ENCODE data around the gene BCAR3.
"Not testable (repeated sequence)": the region's sequence is repeated elsewhere in the genome, so short reads cannot be mapped to it uniquely, and the experiment has no call there.

Gene BCAR3

DNA sequence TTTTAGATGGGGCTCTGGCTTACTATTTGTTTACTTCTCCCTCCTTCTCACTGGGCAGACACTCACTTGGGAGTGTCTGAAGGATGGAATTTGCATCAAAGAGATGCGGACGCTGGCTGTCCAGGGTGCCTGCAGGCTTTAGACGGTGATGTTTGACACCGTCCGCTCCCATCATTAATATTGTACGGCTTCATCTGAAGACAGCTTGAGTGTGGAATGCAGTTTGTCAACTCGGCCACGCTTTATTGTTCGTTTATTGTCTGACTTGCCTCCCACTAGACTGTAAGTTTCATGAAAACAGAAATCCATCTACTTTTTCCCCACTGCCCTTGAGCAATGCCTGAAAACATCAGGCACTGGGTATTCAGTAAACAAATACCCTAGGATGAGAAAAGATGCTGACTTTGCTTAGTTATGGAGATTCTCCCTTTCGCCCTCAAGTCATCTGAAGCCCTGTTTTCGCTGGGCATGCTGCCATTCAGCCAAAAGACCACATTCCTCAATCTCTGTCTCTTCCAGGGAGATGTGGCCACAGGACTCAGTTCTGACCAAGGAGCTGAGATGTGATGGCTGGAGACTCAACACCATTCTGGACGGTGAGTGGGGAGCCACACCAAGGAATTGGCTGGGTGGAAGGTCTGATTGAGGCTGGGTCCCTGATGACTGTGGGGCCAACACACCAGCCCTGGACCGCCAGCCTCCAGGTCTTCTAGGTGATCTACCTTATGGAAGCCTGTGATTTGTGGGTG is 87.6 kb downstream of the BCAR3 start:
- no peak for DNase-seq

DNA sequence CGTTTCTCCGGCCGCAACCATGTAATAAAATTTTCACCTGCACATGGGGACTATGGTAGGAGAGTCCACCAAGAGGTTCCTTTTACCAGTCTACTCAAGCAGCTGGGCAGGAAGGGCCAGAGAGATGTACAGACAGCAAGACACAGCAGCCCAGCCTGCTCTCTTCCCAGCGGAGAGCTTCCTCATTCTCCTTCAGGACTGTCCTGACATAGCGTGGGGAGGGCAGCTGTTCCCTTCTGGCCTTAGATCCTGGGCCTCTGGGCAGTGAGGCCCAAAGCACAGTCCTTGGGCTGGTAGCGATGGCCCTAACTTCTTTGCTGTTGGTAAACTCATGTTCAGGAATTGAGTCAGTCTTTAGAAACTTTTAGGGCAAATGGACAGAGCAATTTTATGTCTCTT is 89.1 kb downstream of the BCAR3 start:
- no peak for DNase-seq

GRCh38 chr1:93591676-93592550 is 89.7 kb downstream of the BCAR3 start:
- DNase-seq = no peak

DNA sequence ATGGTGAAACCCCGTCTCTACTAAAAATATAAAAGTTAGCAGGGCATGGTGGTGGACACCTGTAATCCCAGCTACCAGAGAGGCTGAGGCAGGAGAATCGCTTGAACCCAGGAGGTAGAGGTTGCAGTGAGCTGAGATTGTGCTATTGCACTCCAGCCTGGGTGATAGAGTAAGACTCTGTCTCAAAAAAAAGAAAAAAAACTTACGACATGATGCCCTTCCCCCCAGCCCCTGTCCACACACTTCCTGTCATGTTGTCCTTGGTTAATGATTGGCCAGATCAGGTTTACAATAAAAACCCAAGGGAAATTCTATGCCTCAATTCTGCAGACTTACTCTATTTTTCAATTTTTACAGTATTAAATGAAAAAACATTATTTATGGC is 90.4 kb downstream of the BCAR3 start:
- not testable (repeated sequence) for DNase-seq

GRCh38 chr1:93588955-93589354 is 92.7 kb downstream of the BCAR3 start:
- no peak for DNase-seq

GRCh38 chr1:93588206-93588605 is 93.4 kb downstream of the BCAR3 start:
- DNase-seq = peak in 1 of 2 donors; percentile 89

GRCh38 chr1:93587354-93587753 is 94.3 kb downstream of the BCAR3 start:
- no peak for DNase-seq

DNA sequence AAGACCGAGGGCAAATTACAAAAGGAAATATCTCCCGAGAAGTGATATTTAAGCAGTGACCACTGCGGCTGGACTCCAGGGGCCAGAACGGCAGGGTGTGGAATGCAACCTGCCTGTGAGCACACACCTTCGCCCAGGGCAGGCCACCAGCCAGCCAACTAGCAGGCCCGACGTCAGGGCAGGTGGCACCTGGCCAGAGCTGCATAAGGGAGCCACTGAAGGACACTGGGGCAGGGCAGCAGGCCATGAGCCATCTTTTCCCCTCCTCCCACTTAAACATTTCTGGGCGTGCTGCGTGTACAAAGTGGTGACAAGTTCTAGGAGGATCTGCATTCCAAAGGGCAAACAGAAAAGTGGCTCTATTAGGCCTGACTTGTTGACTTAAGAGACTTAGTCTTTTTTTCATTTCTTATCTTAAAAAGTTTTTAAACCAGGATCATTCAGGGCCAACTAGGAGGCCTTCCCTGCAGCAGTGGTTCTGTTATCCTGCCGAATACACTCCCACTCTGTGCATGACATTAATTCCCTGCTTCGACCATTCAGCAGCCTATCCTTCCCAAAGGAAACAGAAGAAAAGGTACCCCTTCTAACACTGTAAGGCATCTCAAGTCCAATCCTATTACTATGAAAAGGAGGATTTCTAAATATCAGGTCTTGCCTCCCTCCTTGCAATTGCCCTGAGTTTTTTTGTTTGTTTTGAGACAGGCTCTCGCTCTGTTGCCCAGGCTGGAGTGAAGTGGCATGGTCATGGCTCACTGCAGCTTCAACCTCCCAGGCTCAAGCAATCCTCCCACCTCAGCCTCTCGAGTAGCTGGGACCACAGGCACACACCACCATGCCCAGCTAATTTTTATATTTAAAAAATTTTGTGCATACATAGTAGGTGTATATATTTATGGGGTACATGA is 96.3 kb downstream of the BCAR3 start:
- DNase-seq = no peak

DNA sequence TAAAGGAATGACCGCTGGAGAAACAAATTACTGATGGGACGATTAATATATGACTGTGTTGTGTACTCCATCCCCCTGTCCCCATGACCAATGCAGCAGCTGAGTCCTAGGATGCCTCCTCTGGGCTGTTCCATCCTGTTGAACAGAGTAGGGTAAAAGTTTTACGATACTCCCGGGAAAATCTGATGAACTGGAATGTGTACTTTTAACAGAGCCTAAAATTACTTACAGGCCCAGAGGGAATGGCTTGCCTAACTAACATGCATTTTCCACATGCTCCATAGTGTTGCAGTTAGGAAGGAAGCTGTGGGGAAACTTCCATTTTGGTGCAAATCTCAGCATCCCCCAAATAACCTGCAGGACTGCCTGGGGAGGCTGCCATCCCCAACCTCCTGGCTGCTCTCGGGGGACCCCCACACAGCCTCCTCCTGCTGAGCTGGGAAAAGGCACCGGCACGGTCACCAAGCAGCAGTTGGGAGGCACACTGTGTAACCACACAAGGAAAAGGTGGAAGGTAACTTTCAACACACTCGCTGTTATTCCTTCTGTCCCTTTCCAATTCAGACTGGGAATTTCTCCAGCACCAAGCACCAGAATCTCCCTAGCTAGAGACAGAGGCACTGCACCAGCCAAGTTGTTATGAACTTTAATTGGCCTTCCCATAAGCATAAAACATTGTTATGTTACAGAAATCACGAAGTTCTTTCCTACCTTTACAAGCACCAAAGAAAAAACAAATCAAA is 97.2 kb downstream of the BCAR3 start:
- no peak for DNase-seq

- no peak for DNase-seq
Observed at GRCh38 chr1:93581917-93582850, 99.5 kb downstream of the BCAR3 start.

DNA sequence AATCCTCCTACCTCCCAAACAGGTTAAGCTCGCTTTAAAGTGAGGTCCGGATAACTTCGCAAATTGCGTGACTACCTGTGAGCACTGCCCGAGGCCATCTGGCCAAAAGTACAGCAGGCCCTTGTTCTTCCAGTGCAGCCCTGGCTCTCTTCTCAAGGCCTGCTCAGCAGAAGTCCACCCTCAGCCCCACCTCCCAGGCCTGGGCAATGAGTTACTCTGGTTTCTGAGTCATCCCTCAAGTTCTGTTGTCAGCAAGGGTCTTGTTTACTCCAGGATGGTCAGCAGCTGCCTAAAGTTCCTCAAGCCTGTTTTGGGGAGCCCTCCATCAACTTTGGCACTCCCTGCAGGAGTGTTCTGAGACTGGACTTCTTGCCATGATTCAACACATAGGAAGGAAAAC is 101.7 kb downstream of the BCAR3 start:
- DNase-seq = no peak

DNA sequence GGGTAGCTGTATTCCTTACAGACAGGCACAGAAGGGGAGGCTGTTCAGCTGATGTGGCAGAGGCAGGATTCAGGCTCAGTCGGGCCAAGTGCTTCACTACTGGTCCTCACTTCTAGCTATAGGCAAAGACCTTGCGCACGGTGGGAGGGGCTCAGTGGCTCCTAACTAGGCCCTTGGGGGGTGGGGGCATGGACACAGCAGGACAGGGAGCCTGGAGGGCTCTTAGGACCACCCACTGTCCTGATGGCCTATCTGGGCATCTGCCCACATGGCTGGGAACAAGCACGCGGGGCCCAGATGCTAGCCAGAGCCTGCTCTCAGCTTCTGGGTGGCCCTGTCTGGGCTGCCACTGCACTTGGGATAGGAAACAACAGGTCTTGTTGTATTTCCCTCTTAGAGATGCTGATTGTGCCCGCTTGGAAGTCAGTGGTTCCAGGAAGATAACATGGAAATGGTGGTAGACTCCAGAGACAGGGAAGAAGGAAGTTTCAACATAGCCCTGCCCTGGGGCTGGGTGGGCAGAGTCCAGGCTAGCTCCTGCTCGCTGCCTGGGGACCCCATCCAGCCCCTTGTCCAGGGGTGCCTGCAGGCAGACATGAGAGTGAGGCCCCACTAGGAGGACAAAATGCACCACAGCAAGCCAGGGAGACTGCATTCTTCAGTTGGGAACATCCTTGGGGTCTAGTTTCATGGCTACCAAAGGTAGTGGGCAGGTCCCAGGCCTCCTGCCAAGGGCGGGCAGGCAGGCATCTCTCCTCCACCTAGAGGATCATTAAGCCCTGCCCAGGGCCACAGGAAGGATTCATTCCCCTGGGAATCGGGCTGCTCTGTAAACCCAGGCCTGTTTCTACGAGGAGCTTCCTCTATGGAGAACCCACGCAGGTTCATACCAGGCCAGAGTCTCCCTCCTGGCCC is 102.5 kb downstream of the BCAR3 start:
- DNase-seq = no peak

GRCh38 chr1:93578433-93578830 is 103.2 kb downstream of the BCAR3 start:
- no peak for DNase-seq

- DNase-seq = no peak
Observed at GRCh38 chr1:93577536-93578432, 103.9 kb downstream of the BCAR3 start.

GRCh38 chr1:93576746-93577145 is 104.9 kb downstream of the BCAR3 start:
- DNase-seq = no peak

GRCh38 chr1:93576346-93576745 is 105.3 kb downstream of the BCAR3 start:
- no peak for DNase-seq

DNA sequence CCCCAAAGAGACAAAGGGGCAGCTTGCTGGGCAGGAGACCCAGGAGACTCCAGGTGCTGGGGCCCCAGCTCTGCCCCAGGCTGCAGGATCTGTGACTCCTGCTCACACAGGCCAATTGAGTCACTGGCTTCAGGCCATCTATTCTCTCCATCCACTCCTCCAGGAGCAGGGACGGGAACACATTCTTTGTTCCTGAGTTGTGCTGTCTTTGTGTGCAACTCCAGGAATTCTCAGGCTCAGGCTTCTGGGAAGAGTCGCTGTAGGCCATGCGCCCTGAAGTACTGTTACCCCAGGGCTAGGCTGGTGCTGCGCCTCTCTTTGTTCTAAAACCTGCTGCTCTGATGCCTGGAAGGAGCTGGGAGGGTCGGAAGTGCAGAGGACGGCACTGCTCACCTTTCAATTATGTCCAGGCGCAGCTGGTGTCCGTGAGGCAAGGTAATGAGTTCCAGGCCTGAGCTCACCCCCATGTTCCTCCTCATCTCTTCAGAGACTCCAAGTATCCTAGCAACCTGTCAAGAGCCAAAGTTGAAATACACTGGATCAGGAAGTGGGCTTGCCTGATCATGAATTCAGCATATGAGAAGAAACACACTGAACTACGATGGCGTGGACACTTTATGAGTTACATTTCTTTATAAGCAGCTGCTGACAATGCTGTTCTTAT is 105.9 kb downstream of the BCAR3 start:
- no peak for DNase-seq

DNA sequence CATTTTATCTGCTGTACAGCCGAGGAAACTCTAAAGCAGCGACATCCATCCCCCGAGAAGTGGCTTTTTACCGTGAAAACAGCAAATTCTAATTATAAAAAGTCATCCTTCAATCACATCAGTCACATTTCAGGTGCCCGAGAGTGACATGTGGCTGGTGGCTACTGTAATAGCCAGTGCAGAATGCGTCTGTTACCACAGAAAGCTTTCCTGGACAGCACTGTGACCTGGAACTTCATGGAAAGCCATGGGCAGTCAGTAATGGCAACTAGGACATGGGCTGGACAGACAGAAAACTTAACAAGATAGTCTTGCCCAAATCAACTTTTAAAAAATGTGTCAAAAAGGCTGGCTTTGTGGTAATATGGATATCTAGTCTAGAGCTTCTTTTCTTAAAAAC is 106.6 kb downstream of the BCAR3 start:
- no peak for DNase-seq

GRCh38 chr1:93574511-93574910 is 107.1 kb downstream of the BCAR3 start:
- DNase-seq = no peak
